G401 (cell line): ENCODE measurements around the gene PEX5L. TPM values are rescaled to one million over a fixed set of nuclear protein-coding genes. Genes with fewer than 3 reads are reported as not detected.

Experiments used
- DNase-seq: peaks from one replicate; pipeline ENCODE4 v3.0.0-alpha.2; 2015; ENCODE audit warnings: low spot score
- in situ Hi-C: cut with HindIII; loops from 2 replicates; pipeline ENCODE4 v1.10.0; 2016; ENCODE audit warnings: low sequenced_read_pairs, mixed read lengths
- total RNA-seq: library from RNA; depleted of rRNA; stranded (reverse); fragments of >200 nt; shearing (Covaris generic); gene quantifications from 2 replicates; pipeline ENCODE4 v1.2.3, GENCODE V29; 2014

PEX5L gene
- total RNA-seq, 1 experiment from 2014 or later = not detected

GRCh38 chr3:179961071-179961702 lies 75.5 kb downstream of the PEX5L start:
- no peak for DNase-seq
- in situ Hi-C loops = no loop called here

GRCh38 chr3:179958759-179959158 lies 78.0 kb downstream of the PEX5L start:
- no peak for DNase-seq
- in situ Hi-C loops = no loop called here

DNA sequence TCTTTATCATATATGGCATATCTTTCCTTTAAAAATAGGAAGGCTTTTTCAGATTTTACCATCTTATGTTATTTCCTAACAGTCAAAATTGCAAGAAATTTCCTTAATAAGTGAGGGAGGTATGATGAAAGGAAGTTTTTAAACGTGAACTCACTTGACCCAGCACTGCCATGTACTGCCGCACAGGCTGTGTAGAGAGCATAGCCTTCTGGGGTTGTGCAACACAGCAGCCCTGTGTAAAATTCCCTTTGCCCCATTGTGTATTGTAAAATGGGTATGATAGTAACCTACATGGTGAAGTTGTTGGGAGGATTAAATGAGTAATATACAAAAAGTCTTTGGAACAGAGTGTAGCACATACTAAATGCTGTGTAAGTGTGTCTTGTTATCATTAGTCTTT lies 78.6 kb downstream of the PEX5L start:
- DNase-seq = no peak
- in situ Hi-C loops = no loop called here

- no peak for DNase-seq
- in situ Hi-C loops = no loop called here
Observed at GRCh38 chr3:179957264-179957845, 79.4 kb downstream of the PEX5L start.

- in situ Hi-C loops = no loop called here
- no peak for DNase-seq
Observed at GRCh38 chr3:179956416-179956830, 80.3 kb downstream of the PEX5L start.

- no peak for DNase-seq
- in situ Hi-C loops = no loop called here
Observed at GRCh38 chr3:179955809-179956208, 80.9 kb downstream of the PEX5L start.

GRCh38 chr3:179955286-179955685 lies 81.5 kb downstream of the PEX5L start:
- no peak for DNase-seq
- in situ Hi-C loops = no loop called here

- in situ Hi-C loops = no loop called here
- DNase-seq = no peak
Observed at GRCh38 chr3:179953993-179954870, 82.5 kb downstream of the PEX5L start.

DNA sequence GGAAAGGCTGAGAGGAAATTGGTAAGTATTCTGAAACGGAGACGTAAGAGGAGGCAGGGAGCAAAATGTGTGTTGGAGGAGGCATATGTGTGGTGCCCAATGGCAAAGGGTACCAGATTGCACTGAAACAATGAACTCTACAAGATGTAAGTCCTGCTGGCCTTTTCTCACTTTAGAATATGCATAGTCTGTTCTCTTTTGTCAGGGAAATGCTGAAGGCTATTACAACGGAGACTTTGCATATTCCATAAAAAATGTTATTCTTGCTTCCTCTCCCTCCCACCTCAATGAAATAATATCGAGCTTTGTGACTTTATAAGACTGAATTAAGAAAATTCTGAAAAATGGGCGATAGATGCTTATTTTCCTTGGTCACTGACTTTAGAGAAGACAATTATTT lies 85.9 kb downstream of the PEX5L start:
- in situ Hi-C loops = no loop called here
- DNase-seq = no peak

DNA sequence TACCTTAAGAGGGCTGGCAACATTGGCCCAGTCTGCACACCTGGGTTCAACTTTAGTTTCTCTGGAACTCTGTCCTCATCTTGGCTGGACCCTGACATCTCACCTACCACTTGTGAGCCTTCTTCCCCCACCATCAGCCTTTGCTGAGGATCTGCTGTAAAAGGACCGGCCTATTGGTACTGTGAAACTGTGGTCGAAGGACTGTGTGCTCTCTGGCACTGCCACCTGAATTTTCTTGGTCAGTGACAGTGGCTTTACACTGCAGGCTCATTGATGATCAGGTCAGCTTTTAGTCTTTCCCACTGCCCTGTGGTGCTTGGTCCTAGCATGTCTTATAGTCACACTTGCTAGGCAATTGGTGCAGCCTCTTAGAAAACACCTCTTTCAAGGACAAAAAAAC lies 86.9 kb downstream of the PEX5L start:
- no peak for DNase-seq
- in situ Hi-C loops = no loop called here

DNA sequence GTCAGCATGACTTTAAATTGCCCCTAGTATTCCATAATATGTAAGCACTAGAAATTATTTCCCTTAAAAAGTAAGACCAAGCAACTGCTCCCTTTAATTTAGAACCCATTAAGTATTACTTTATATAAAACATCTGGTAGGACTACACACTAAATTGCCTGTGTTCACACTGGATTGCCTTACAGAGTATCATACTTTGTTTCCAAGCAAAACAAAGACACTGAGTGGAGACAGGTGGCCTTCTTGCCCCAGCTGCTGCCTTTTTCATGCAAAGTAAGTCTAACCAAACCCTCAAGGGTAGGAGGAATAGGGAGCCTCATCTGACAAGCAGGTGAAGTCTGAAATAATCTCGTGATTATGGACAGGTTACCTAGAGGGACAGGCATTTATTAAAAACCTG lies 87.3 kb downstream of the PEX5L start:
- DNase-seq = no peak
- in situ Hi-C loops = no loop called here

- in situ Hi-C loops = no loop called here
- no peak for DNase-seq
Observed at GRCh38 chr3:179948740-179949139, 88.0 kb downstream of the PEX5L start.

DNA sequence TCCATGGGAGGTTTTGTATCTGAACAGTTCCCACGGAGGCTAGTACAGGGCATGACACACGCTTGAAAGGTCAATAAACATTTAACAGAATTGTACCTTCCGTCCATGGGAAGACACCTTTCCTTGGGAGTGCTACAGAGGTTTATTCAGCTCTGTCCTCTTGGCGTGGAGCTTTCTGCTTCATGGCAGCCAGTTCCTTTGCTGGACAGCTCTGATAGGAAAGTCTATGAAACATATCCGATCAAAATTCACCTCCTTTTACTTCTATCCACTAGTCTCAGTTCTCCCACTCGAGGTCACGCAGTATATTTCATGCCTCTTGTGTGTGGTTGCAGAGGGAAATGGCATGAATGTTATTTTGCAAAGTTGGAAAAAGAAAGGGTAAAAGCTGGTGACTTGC lies 91.2 kb downstream of the PEX5L start:
- in situ Hi-C loops = no loop called here
- DNase-seq = no peak

DNA sequence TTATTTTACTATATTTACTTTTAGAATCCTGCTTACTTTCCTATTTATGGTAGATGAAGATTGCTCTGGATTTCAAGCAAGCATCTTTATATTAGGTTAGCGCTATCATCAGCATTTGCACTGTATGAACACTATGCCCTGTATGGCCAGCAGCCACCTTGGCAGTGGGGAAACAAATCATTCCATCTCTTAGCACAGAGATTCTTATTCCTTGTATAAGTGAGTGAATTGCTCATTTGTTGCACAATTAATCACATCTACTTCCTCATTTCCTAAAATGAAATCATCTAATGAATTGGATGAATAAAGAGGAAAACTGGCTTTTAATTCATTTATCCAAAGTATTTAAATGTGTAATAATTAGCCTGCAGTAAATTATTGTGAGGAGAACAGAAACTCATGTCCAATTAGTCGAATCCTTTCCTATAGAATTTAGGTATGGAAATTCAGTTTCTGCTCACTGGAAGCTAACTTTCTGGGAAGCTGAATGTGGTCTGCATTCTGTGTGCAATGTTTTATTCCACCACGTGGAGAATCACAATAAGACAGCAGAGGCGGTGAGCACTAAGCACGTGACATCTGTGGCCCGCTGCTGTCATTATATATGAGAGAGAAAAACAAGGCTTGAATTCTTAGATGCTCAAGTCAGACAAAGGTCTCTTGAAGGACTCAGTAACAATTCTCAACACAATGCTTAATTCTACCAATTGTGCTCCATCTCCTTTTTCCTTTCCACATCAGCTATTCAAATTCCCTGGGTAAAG lies 93.4 kb downstream of the PEX5L start:
- DNase-seq = no peak
- in situ Hi-C loops = no loop called here

- DNase-seq = no peak
- in situ Hi-C loops = no loop called here
Observed at GRCh38 chr3:179942553-179943075, 94.1 kb downstream of the PEX5L start.

DNA sequence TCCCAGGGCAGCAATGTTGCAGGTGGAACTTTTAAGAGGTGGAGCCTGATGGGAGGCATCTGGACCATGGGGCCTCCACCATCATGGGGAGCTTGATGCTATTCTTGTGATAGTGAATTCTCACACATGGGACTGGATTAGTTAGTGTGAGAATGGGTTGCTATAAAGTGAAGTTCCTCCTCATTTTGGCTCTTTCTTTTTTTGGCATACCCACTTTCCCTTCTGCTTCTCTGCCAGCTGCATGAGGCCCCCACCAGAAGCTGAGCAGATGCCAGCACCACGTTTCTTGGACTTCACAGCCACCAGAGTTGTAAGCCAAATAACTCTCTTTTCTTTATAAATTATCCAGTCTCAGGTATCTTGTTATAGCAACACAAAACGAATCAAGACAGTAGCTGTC lies 101.0 kb downstream of the PEX5L start:
- DNase-seq = no peak
- in situ Hi-C loops = no loop called here

GRCh38 chr3:179933914-179934313 lies 102.8 kb downstream of the PEX5L start:
- no peak for DNase-seq
- in situ Hi-C loops = no loop called here

DNA sequence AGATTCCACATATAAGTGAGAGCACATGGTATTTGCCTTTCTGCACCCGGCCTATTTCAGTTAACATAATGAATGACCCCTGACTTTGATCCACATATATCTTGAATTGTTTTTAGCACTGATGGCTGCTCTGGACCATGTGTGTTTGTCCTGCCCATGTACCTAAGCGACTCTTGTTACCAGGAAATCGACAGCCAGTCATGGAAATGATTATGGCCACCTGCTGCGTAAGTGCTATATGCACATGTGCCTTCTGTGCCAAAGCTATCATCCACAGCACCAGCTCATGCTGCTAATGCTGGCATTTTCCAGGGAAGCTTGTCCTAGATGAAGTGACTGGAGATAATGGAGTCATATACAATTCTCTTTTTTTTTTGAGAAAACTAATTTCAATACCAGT lies 103.7 kb downstream of the PEX5L start:
- in situ Hi-C loops = no loop called here
- no peak for DNase-seq

DNA sequence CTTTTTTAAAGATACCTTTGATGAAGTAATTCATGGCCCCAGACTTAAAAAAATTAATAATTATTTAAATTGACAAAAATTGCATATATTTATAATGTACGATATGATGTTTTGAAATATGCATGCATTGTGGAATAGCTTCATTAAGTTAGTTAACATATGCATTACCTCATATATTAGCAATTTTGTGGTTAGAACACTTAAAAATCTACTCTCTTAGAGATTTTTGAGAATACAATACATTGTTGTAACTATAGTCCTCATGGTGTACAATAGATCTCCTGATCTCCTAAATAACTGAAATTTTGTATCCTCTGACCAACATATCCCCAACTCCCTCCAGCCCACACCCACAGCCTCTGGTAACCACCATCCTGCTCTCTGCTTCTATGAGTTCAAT lies 104.1 kb downstream of the PEX5L start:
- DNase-seq = no peak
- in situ Hi-C loops = no loop called here
